Endothelial cell of umbilical vein (primary cell): ENCODE data around the gene NR6A1. TPM values are rescaled to one million over a fixed set of nuclear protein-coding genes. Genes with fewer than 3 reads are reported as not detected.

Experiments used
- BruUV-seq: library from RNA; stranded (reverse); fragments of 400-500 nt; replicated peaks from 2 replicates; lab custom pipeline; 2021; lab: Mats Ljungman, UMichigan
- CTCF ChIA-PET: fragments of 300-600, 350-600 bp; sonication (Branson Sonifier 250); formaldehyde crosslinking; loops from one replicate; lab custom pipeline; 2021; ENCODE audit warnings: antibody characterized with exemption, inconsistent platforms; lab: Charles Lee
- POLR2A ChIA-PET: fragments of 300-600, 350-600 bp; sonication (Branson Sonifier 250); formaldehyde crosslinking; loops from one replicate; lab custom pipeline; 2021; ENCODE audit warnings: antibody characterized with exemption, inconsistent platforms; lab: Charles Lee
- DNase-seq: peaks from one replicate; pipeline ENCODE4 v3.0.0-alpha.2; 2011; ENCODE audit warnings: low read depth, low spot score
- FAIRE-seq: peaks from 2 replicates; lab custom pipeline; 2011; peaks lifted over from hg19 to GRCh38; lab: Jason Lieb, UNC
- H2AFZ ChIP-seq: 2 replicates; pipeline ENCODE4 v1.6.0; 2012; ENCODE audit warnings: low read depth, low read length, control low read depth, inconsistent platforms
- H3K27ac ChIP-seq: 2 replicates; pipeline ENCODE4 v1.5.1; 2011; ENCODE audit warnings: low read depth, mild to moderate bottlenecking, control low read depth, low read length, moderate library complexity; ENCODE audit not compliant: insufficient read depth
- H3K27me3 ChIP-seq, 2 experiments: 2 replicates each; pipeline versions ENCODE4 v1.6.0 to v1.6.1; 2011; ENCODE audit warnings: low read length in 2 of 2, mixed read lengths in 1 of 2; ENCODE audit not compliant: control insufficient read depth in 2 of 2, insufficient read depth in 2 of 2
- H3K36me3 ChIP-seq, 2 experiments: 2 replicates in 1 of 2; 3 replicates in 1 of 2; pipeline ENCODE4 v1.5.1; 2011; ENCODE audit warnings: low read length in 2 of 2, mild to moderate bottlenecking in 1 of 2, moderate library complexity in 1 of 2; ENCODE audit not compliant: control insufficient read depth in 2 of 2, insufficient read depth in 2 of 2; ENCODE audit errors: extremely low read depth in 1 of 2
- H3K4me1 ChIP-seq: 3 replicates; pipeline ENCODE4 v1.5.1; 2011; ENCODE audit warnings: mild to moderate bottlenecking, low read length; ENCODE audit not compliant: control insufficient read depth, insufficient read depth; ENCODE audit errors: extremely low read depth
- H3K4me2 ChIP-seq: 2 replicates; pipeline ENCODE4 v1.6.1; 2011; ENCODE audit warnings: low read length, control low read depth, mixed read lengths; ENCODE audit not compliant: insufficient read depth
- H3K4me3 ChIP-seq, 3 experiments: fragments of 200-600 bp in 1 of 3; sonication (generic), shearing (Covaris generic) in 1 of 3; replicated peaks in 1 of 3; 2 replicates each; pipeline ENCODE4 v1.5.1; 2011 to 2016; ENCODE audit warnings: control low read depth in 3 of 3, low read length in 3 of 3, mild to moderate bottlenecking in 2 of 3, inconsistent platforms in 1 of 3, low read depth in 1 of 3, moderate library complexity in 1 of 3; ENCODE audit not compliant: insufficient read depth in 1 of 3
- H3K79me2 ChIP-seq: 2 replicates; pipeline ENCODE4 v1.6.0; 2012; ENCODE audit warnings: low read length, inconsistent platforms; ENCODE audit not compliant: control insufficient read depth, insufficient read depth
- H3K9ac ChIP-seq: replicated peaks from 2 replicates; pipeline ENCODE3; 2011; ENCODE audit warnings: low read length, control low read depth; ENCODE audit not compliant: insufficient read depth; ENCODE audit errors: extremely low read depth
- H3K9me1 ChIP-seq: replicated peaks from 3 replicates; pipeline ENCODE4 v1.6.0; 2011; ENCODE audit warnings: mild to moderate bottlenecking, low read length; ENCODE audit not compliant: control insufficient read depth, insufficient read depth; ENCODE audit errors: extremely low read depth
- H3K9me3 ChIP-seq: replicated peaks from 2 replicates; pipeline ENCODE4 v1.5.1; 2012; ENCODE audit warnings: low read length, inconsistent platforms; ENCODE audit not compliant: control insufficient read depth, insufficient read depth
- H4K20me1 ChIP-seq: replicated peaks from 2 replicates; pipeline ENCODE3; 2011; ENCODE audit warnings: mild to moderate bottlenecking, low read length; ENCODE audit not compliant: control insufficient read depth, insufficient read depth; ENCODE audit errors: extremely low read depth
- CTCF ChIP-seq, 2 donors: IDR thresholded peaks; 1 replicate in 1 of 2; 2 replicates in 1 of 2; pipeline ENCODE4 v1.5.1; 2011; ENCODE audit warnings: low read length in 2 of 2, mild to moderate bottlenecking in 2 of 2, moderate library complexity in 2 of 2, control low read depth in 1 of 2, inconsistent platforms in 1 of 2, low read depth in 1 of 2; ENCODE audit not compliant: insufficient read depth in 1 of 2; ENCODE audit errors: extremely low read depth in 1 of 2
- EZH2 ChIP-seq: IDR thresholded peaks from 2 replicates; pipeline ENCODE4 v1.6.1; 2012; ENCODE audit warnings: borderline replicate concordance, low read depth, mild to moderate bottlenecking, moderate library complexity, low read length, inconsistent platforms; ENCODE audit not compliant: severe bottlenecking
- FOS ChIP-seq: IDR thresholded peaks from 2 replicates; pipeline ENCODE4 v1.6.1; 2011; ENCODE audit warnings: mild to moderate bottlenecking, low read length, moderate library complexity, borderline replicate concordance; ENCODE audit not compliant: insufficient read depth
- GATA2 ChIP-seq: IDR thresholded peaks from 2 replicates; pipeline ENCODE4 v1.7.0; 2011; ENCODE audit warnings: low read depth, mild to moderate bottlenecking, moderate library complexity, mixed read lengths, low read length; ENCODE audit not compliant: insufficient read length, insufficient read depth
- JUN ChIP-seq: IDR thresholded peaks from 2 replicates; pipeline ENCODE4 v1.6.1; 2011; ENCODE audit warnings: borderline replicate concordance, low read depth; ENCODE audit not compliant: insufficient read length, insufficient read depth
- MYC ChIP-seq: IDR thresholded peaks from one replicate; pipeline ENCODE4 v1.6.1; 2011; ENCODE audit warnings: mild to moderate bottlenecking, low read depth, low read length
- POLR2A ChIP-seq: IDR thresholded peaks from 2 replicates; pipeline ENCODE4 v1.6.1; 2012; ENCODE audit warnings: low read depth, mild to moderate bottlenecking, control low read depth, low read length
- POLR2AphosphoS5 ChIP-seq: IDR thresholded peaks from 2 replicates; pipeline ENCODE4 v1.6.1; 2012; ENCODE audit warnings: low read depth, mild to moderate bottlenecking, control low read depth, low read length, moderate library complexity; ENCODE audit not compliant: insufficient read depth
- dilution Hi-C: fragments of 300-500 bp; cut with MboI; formaldehyde crosslinking; loops from one replicate; pipeline ENCODE4 v1.15.0; 2019; ENCODE audit warnings: low sequenced_read_pairs; ENCODE audit not compliant: extremely low pct_ligation_motif_present
- intact Hi-C: fragments of 100-400 bp; cut with micrococcal nuclease; formaldehyde crosslinking; loops from one replicate; pipeline ENCODE4 v1.10.0; 2022
- polyA plus RNA-seq, 4 experiments: library from polyadenylated mRNA; depleted of rRNA in 3 of 4; stranded (reverse) in 3 of 4; unstranded in 1 of 4; fragments of >200 nt; gene quantifications; 2 replicates each; pipeline versions ENCODE4 v1.2.1 to v1.2.3, GENCODE V29; 2011 to 2012; ENCODE audit warnings: missing spikeins in 1 of 4
- total RNA-seq: library from RNA; stranded (reverse); gene quantifications from 2 replicates; pipeline ENCODE4 v1.2.3, GENCODE V29; 2021
- TF ChIP-seq, protein P1 (sequence below): IDR thresholded peaks from 2 replicates; pipeline ENCODE4 v1.6.1; 2011; ENCODE audit not compliant: insufficient read depth, insufficient read length

NR6A1 gene
- total and polyA plus RNA-seq, 2 donors (not counting 3 experiments of a cell fraction or from before 2014, with no cell fraction given) = 0.17 to 1.2 TPM

- DNase-seq (no peak), FAIRE-seq (no peak)
- no TSS peak for BruUV-seq
- H3K79me2 ChIP-seq = no peaks in the 10 kb centered on the region
- intact Hi-C loops = no loop called here
- H3K4me1 ChIP-seq = peaks cover 9% of the 10 kb centered on the region
- H2AFZ ChIP-seq = no peak overlapping the region
- no peaks in the 10 kb centered on the region for H4K20me1 ChIP-seq
- no peaks in the 10 kb centered on the region for H3K36me3 ChIP-seq
- no peaks in the 10 kb centered on the region for H3K27me3 ChIP-seq
- no peaks in the 10 kb centered on the region for H3K9me3 ChIP-seq
- no peaks in the 10 kb centered on the region for H3K9me1 ChIP-seq
- no peak overlapping the region for H3K27ac ChIP-seq
- no peak overlapping the region for H3K4me2 ChIP-seq
- POLR2A ChIA-PET = interaction anchor here (0.6 kb wide), 1 partner anchor 93 kb away, joined by 6 read pairs; no protein-coding TSS in a partner anchor
- H3K4me3 ChIP-seq = no peak overlapping the region
- no peak overlapping the region for H3K9ac ChIP-seq
- CTCF ChIA-PET = interaction anchor here (0.6 to 15.0 kb wide), 6 partner anchors 52 to 293 kb away, joined by 3 to 439 read pairs (median 6); no protein-coding TSS in a partner anchor
- TF ChIP-seq POLR2AphosphoS5 = no peak
- TF ChIP-seq POLR2A = no peak
- no peak for TF ChIP-seq MYC
- TF ChIP-seq, protein P1, sequence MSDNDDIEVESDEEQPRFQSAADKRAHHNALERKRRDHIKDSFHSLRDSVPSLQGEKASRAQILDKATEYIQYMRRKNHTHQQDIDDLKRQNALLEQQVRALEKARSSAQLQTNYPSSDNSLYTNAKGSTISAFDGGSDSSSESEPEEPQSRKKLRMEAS = no peak
- TF ChIP-seq FOS = no peak
- TF ChIP-seq GATA2 = no peak
- TF ChIP-seq JUN = no peak
- TF ChIP-seq CTCF (IDR thresholded peaks at IDR 0.05; ENCODE audit: extremely low read depth in 1 of 2, insufficient read depth in 1 of 2, low read depth in 1 of 2, low read length in 2 of 2) = no peak
- no peak for TF ChIP-seq EZH2
- dilution Hi-C loops = no loop called here
Observed at GRCh38 chr9:124710766-124711165, 60.3 kb downstream of the NR6A1 start.
